DOHH2 (cell line): ENCODE measurements around the gene IFT57.

Experiments
- H3F3A ChIP-seq: fragments of 200-600 bp; sonication (generic), shearing (Covaris generic); 2 replicates; pipeline ENCODE4 v1.6.0; 2016; ENCODE audit warnings: antibody characterized with exemption, mild to moderate bottlenecking; ENCODE audit not compliant: control insufficient read depth, insufficient read depth
- H3K27ac ChIP-seq: fragments of 200-600 bp; sonication (generic); 2 replicates; pipeline ENCODE4 v1.5.1; 2014; ENCODE audit warnings: low read depth, mild to moderate bottlenecking, low read length, moderate library complexity
- H3K27me3 ChIP-seq: fragments of 200-600 bp; sonication (generic); 2 replicates; pipeline ENCODE4 v1.6.1; 2014; ENCODE audit warnings: mild to moderate bottlenecking, low read length, mixed read lengths; ENCODE audit not compliant: control insufficient read depth
- H3K36me3 ChIP-seq: fragments of 200-600 bp; sonication (generic); 2 replicates; pipeline ENCODE4 v1.6.1; 2014; ENCODE audit warnings: mild to moderate bottlenecking, low read length, moderate library complexity, mixed read lengths; ENCODE audit not compliant: control insufficient read depth
- H3K4me1 ChIP-seq: fragments of 200-600 bp; sonication (generic); 2 replicates; pipeline ENCODE4 v1.6.1; 2014; ENCODE audit warnings: mild to moderate bottlenecking, low read length, mixed read lengths; ENCODE audit not compliant: control insufficient read depth
- H3K4me2 ChIP-seq: fragments of 200-600 bp; sonication (generic); 2 replicates; pipeline ENCODE4 v1.6.0; 2014; ENCODE audit warnings: mild to moderate bottlenecking, low read length, moderate library complexity
- H3K4me3 ChIP-seq: fragments of 200-600 bp; sonication (generic); 2 replicates; pipeline ENCODE4 v1.5.1; 2014; ENCODE audit warnings: mild to moderate bottlenecking, low read length, mixed read lengths
- H3K79me2 ChIP-seq: fragments of 200-600 bp; sonication (generic); 2 replicates; pipeline ENCODE4 v1.6.1; 2014; ENCODE audit warnings: mild to moderate bottlenecking, low read length, mixed read lengths; ENCODE audit not compliant: control insufficient read depth
- H3K9me2 ChIP-seq: fragments of 200-600 bp; sonication (generic); replicated peaks from 2 replicates; pipeline ENCODE4 v1.6.1; 2014; ENCODE audit warnings: mild to moderate bottlenecking, low read length, mixed read lengths; ENCODE audit not compliant: control insufficient read depth
- H3K9me3 ChIP-seq: fragments of 200-600 bp; sonication (generic); 2 replicates; pipeline ENCODE4 v1.6.1; 2014; ENCODE audit warnings: antibody characterized with exemption, low read length, mixed read lengths; ENCODE audit not compliant: control insufficient read depth, insufficient read depth
- H4K20me1 ChIP-seq: fragments of 200-600 bp; sonication (generic); 2 replicates; pipeline ENCODE4 v1.6.0; 2014; ENCODE audit warnings: low read depth, mild to moderate bottlenecking, antibody characterized with exemption, low read length, moderate library complexity; ENCODE audit not compliant: control insufficient read depth, insufficient read depth
- EZH2phosphoT487 ChIP-seq: fragments of 200-600 bp; sonication (generic); IDR thresholded peaks from 2 replicates; pipeline ENCODE4 v1.6.1; 2017; ENCODE audit warnings: borderline replicate concordance, mild to moderate bottlenecking, antibody characterized with exemption, low read length, moderate library complexity, mixed read lengths
- TF ChIP-seq, protein P1 (sequence below): fragments of 200-600 bp; sonication (generic); IDR thresholded peaks from one replicate; pipeline ENCODE4 v1.5.1; 2014; ENCODE audit warnings: antibody characterized with exemption, mild to moderate bottlenecking, low read depth, low read length; ENCODE audit not compliant: poor library complexity, severe bottlenecking

IFT57 gene

DNA sequence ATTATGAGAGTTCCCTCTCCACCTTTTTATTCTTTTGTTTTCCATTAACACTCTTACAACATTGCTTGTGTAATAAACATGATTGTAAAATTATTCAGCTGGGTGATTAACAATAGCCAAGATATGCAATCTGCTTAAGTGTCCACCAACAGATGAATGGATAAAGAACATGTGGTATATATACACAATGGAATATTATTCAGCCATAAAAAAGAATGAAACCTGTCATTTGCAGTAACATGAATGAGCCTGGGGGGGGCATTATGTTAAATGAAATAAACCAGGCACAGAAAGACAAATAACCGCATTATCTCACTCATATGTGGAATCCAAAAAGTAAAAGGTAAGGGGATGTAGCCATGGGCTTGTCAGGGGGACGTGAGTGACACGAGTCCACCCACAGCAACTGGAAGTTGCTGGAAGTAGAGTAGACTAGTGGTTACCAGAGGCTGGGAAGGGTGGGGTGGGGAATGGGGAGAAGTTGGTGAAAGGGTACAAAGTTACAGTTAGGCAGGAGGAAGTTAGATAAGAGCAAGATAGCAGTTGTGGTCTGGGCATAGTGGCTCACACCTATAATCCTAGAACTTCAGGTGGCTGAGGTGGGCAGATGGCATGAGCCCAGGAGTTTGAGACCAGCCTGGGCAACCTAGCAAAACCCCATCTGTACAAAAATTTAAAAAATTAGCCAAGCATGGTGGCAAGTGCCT lies 102.7 kb downstream of the IFT57 start:
- no peak overlapping the region for H3K4me3 ChIP-seq
- no peaks in the 10 kb centered on the region for H4K20me1 ChIP-seq
- no peaks in the 10 kb centered on the region for H3K9me2 ChIP-seq
- peaks cover 3% of the 10 kb centered on the region; the same call in 1 of the 2 replicates for H3K9me3 ChIP-seq
- peaks cover under 1% of the 10 kb centered on the region for H3K36me3 ChIP-seq
- H3K27ac ChIP-seq, result no peak overlapping the region
- 0 out of 2 replicates have a peak, but pooled peaks cover 3% of the 10 kb centered on the region for H3K79me2 ChIP-seq
- H3K4me2 ChIP-seq, result no peak overlapping the region
- no peaks in the 10 kb centered on the region for H3K27me3 ChIP-seq
- H3F3A ChIP-seq, result peaks cover 14% of the 10 kb centered on the region
- TF ChIP-seq EZH2phosphoT487, result no peak
- TF ChIP-seq, protein P1, sequence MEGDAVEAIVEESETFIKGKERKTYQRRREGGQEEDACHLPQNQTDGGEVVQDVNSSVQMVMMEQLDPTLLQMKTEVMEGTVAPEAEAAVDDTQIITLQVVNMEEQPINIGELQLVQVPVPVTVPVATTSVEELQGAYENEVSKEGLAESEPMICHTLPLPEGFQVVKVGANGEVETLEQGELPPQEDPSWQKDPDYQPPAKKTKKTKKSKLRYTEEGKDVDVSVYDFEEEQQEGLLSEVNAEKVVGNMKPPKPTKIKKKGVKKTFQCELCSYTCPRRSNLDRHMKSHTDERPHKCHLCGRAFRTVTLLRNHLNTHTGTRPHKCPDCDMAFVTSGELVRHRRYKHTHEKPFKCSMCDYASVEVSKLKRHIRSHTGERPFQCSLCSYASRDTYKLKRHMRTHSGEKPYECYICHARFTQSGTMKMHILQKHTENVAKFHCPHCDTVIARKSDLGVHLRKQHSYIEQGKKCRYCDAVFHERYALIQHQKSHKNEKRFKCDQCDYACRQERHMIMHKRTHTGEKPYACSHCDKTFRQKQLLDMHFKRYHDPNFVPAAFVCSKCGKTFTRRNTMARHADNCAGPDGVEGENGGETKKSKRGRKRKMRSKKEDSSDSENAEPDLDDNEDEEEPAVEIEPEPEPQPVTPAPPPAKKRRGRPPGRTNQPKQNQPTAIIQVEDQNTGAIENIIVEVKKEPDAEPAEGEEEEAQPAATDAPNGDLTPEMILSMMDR, result no peak
- peaks cover 38% of the 10 kb centered on the region for H3K4me1 ChIP-seq

DNA sequence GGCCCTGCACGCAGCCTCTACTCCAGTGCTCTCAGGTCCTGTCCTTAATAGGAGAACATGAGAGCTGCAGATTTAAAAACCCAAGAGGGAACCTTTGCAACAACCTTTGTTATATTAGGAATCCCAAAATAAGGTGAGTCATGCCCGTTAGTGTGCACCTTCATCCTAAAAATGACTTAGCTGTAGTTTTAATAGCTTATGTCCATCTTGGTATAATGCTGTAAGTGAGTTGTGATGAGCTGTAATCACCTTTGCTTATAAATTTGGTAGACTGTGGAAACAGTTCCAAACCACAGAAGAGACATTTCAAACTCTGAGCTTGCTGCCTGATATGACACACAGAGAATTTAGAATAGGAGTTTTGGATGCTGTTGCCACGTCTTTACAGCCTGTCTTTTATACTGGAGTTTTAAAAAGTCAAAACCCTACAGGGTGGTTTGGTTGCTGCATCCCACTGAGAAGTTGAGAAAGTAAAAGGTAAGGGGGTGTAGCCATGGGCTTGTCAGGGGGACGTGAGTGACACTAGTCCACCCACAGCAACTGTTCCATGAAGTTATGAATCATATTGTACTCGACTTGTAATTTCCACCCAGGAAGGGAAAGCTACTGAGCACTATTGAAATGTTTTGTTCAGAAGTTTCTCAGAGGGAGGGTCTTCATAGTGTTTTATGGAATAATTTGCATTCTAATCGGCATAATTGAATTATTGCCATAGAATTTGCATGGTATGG lies 104.0 kb downstream of the IFT57 start:
- no peak overlapping the region for H3K27ac ChIP-seq
- H3K79me2 ChIP-seq, result 0 out of 2 replicates have a peak, but pooled peaks cover under 1% of the 10 kb centered on the region
- no peaks in the 10 kb centered on the region for H3K36me3 ChIP-seq
- H3K9me2 ChIP-seq, result no peaks in the 10 kb centered on the region
- no peaks in the 10 kb centered on the region for H4K20me1 ChIP-seq
- H3K9me3 ChIP-seq, result peaks cover 3% of the 10 kb centered on the region; the same call in 1 of the 2 replicates
- peaks cover 6% of the 10 kb centered on the region; the same call in 1 of the 2 replicates for H3F3A ChIP-seq
- H3K4me1 ChIP-seq, result peaks cover 26% of the 10 kb centered on the region
- no peak overlapping the region for H3K4me2 ChIP-seq
- TF ChIP-seq, protein P1, result no peak
- no peak for TF ChIP-seq EZH2phosphoT487
- H3K27me3 ChIP-seq, result no peaks in the 10 kb centered on the region
- no peak overlapping the region for H3K4me3 ChIP-seq

DNA sequence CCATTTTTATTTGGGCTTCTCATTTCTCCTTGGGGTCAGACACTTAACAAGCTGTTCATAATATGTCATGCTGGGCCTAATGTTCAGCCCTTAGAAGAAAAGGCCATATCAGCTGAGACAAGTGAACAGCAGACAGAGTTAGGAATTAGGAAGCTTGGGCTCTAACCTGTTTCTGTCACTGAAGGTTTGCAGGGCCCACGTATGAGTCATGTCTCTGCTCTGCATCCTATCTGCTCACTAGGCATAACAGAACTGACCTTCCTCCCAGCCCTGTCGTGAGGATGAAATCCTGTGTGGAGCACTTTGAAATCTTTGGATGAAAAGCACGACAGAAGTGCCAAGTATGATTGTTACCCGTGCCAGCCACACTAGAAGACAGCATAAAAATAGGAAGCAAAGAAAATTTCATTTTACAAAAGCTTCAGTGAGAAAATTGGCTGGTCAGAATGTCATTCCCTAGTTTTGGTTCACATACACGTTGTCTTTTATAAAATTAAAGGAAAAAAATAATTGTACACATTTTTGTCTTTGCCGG lies 104.9 kb downstream of the IFT57 start:
- H3K4me1 ChIP-seq, result peaks cover 18% of the 10 kb centered on the region
- H3K79me2 ChIP-seq, result no peaks in the 10 kb centered on the region
- H3K9me2 ChIP-seq, result no peaks in the 10 kb centered on the region
- H3K27ac ChIP-seq, result no peak overlapping the region
- H3F3A ChIP-seq, result peaks cover 6% of the 10 kb centered on the region; the same call in 1 of the 2 replicates
- no peaks in the 10 kb centered on the region for H3K36me3 ChIP-seq
- H3K9me3 ChIP-seq, result peaks cover 3% of the 10 kb centered on the region; the same call in 1 of the 2 replicates
- no peak for TF ChIP-seq EZH2phosphoT487
- TF ChIP-seq, protein P1, result no peak
- H3K4me3 ChIP-seq, result no peak overlapping the region
- no peaks in the 10 kb centered on the region for H4K20me1 ChIP-seq
- H3K4me2 ChIP-seq, result no peak overlapping the region
- H3K27me3 ChIP-seq, result no peaks in the 10 kb centered on the region
